IMR-90 (cell line): ENCODE data around the gene LAMB3. TPM values are rescaled to one million over a fixed set of nuclear protein-coding genes. Genes with fewer than 3 reads are reported as not detected.

Source experiments
- ATAC-seq: fragments of 200-7000 bp; cut with Tn5 transposase; 2 replicates; pipeline ENCODE4 v1.9.1; 2020; ENCODE audit warnings: low read depth, mild to moderate bottlenecking, moderate library complexity
- BruUV-seq: library from RNA; stranded (reverse); fragments of 400-500 nt; replicated peaks from 2 replicates; lab custom pipeline; 2021; lab: Mats Ljungman, UMichigan
- CTCF ChIA-PET: fragments of 300-600 bp; formaldehyde crosslinking; extraction: SDS; loops from one replicate; lab custom pipeline; 2021; ENCODE audit warnings: antibody characterized with exemption; lab: Yijun Ruan, JAX
- POLR2A ChIA-PET: fragments of 300-600 bp; sonication (Branson Sonifier 250); formaldehyde crosslinking; loops from one replicate; lab custom pipeline; 2022; ENCODE audit warnings: antibody characterized with exemption; ENCODE audit not compliant: unreplicated experiment; lab: Charles Lee
- DNase-seq: peaks from one replicate; pipeline ENCODE4 v3.0.0; 2013
- H2AFZ ChIP-seq: replicated peaks from 2 replicates; pipeline ENCODE3; 2013; ENCODE audit warnings: low read length, mild to moderate bottlenecking; ENCODE audit not compliant: poor library complexity
- H2AK5ac ChIP-seq: 2 replicates; pipeline ENCODE4 v1.6.1; 2013; ENCODE audit warnings: low read depth, low read length, inconsistent platforms
- H2AK9ac ChIP-seq: replicated peaks from 2 replicates; pipeline ENCODE3; 2013; ENCODE audit warnings: mild to moderate bottlenecking, low read depth, low read length, moderate library complexity; ENCODE audit not compliant: poor library complexity
- H2BK120ac ChIP-seq: 2 replicates; pipeline ENCODE4 v1.6.1; 2013; ENCODE audit warnings: low read depth, low read length, inconsistent platforms
- H2BK15ac ChIP-seq: 3 replicates; pipeline ENCODE4 v1.6.1; 2013; ENCODE audit warnings: low read depth, low read length, inconsistent platforms
- H2BK20ac ChIP-seq: 2 replicates; pipeline ENCODE4 v1.6.1; 2013; ENCODE audit warnings: low read depth, mild to moderate bottlenecking, inconsistent platforms, low read length, moderate library complexity
- H2BK5ac ChIP-seq: 2 replicates; pipeline ENCODE4 v1.6.1; 2013; ENCODE audit warnings: mild to moderate bottlenecking, low read depth, low read length, inconsistent platforms; ENCODE audit not compliant: poor library complexity, severe bottlenecking
- H3K14ac ChIP-seq: replicated peaks from 2 replicates; pipeline ENCODE4 v1.6.1; 2013; ENCODE audit warnings: low read depth, low read length, inconsistent platforms
- H3K18ac ChIP-seq: 2 replicates; pipeline ENCODE4 v1.6.1; 2013; ENCODE audit warnings: low read depth, low read length, control low read depth
- H3K23ac ChIP-seq: 2 replicates; pipeline ENCODE4 v1.6.1; 2013; ENCODE audit warnings: low read depth, low read length, inconsistent platforms
- H3K27ac ChIP-seq: 2 replicates; pipeline ENCODE4 v1.5.1; 2013; ENCODE audit warnings: mild to moderate bottlenecking, control low read depth, low read length; ENCODE audit not compliant: insufficient read depth
- H3K27me3 ChIP-seq: 2 replicates; pipeline ENCODE4 v1.6.1; 2013; ENCODE audit warnings: low read length; ENCODE audit not compliant: control insufficient read depth, insufficient read depth
- H3K36me3 ChIP-seq: 2 replicates; pipeline ENCODE4 v1.6.1; 2013; ENCODE audit warnings: low read length, mixed read lengths; ENCODE audit not compliant: control insufficient read depth, insufficient read depth
- H3K4ac ChIP-seq: 2 replicates; pipeline ENCODE4 v1.6.1; 2013; ENCODE audit warnings: low read depth, low read length, inconsistent platforms
- H3K4me1 ChIP-seq: 2 replicates; pipeline ENCODE4 v1.6.1; 2013; ENCODE audit warnings: low read length, mixed read lengths; ENCODE audit not compliant: control insufficient read depth, insufficient read depth
- H3K4me2 ChIP-seq: 2 replicates; pipeline ENCODE4 v1.6.1; 2013; ENCODE audit warnings: low read depth, mild to moderate bottlenecking, control low read depth, low read length, moderate library complexity
- H3K4me3 ChIP-seq: 2 replicates; pipeline ENCODE4 v1.5.1; 2013; ENCODE audit warnings: low read depth, mild to moderate bottlenecking, control low read depth, low read length, moderate library complexity; ENCODE audit not compliant: insufficient read depth
- H3K56ac ChIP-seq: 2 replicates; pipeline ENCODE4 v1.6.1; 2013; ENCODE audit warnings: low read length, inconsistent platforms; ENCODE audit not compliant: insufficient read depth; ENCODE audit errors: extremely low read depth
- H3K79me1 ChIP-seq, 2 experiments: 2 replicates each; pipeline ENCODE4 v1.6.1; 2013; ENCODE audit warnings: low read length in 2 of 2, inconsistent platforms in 1 of 2, low read depth in 1 of 2
- H3K9ac ChIP-seq: 2 replicates; pipeline ENCODE4 v1.6.1; 2013; ENCODE audit warnings: low read depth, low read length, control low read depth
- H3K9me1 ChIP-seq: 2 replicates; pipeline ENCODE4 v1.6.1; 2013; ENCODE audit warnings: low read length, inconsistent platforms; ENCODE audit not compliant: insufficient read depth
- H3K9me3 ChIP-seq: 2 replicates; pipeline ENCODE4 v1.6.1; 2013; ENCODE audit warnings: low read length; ENCODE audit not compliant: control insufficient read depth, insufficient read depth
- H4K20me1 ChIP-seq: 2 replicates; pipeline ENCODE4 v1.6.1; 2013; ENCODE audit warnings: low read length, inconsistent platforms; ENCODE audit not compliant: insufficient read depth
- H4K5ac ChIP-seq: 2 replicates; pipeline ENCODE4 v1.6.1; 2013; ENCODE audit warnings: mild to moderate bottlenecking, low read depth, low read length, control low read depth
- H4K8ac ChIP-seq, 2 experiments: 2 replicates each; pipeline ENCODE4 v1.6.1; 2013; ENCODE audit warnings: low read depth in 2 of 2, low read length in 2 of 2, control low read depth in 1 of 2, inconsistent platforms in 1 of 2
- H4K91ac ChIP-seq: 2 replicates; pipeline ENCODE4 v1.6.1; 2013; ENCODE audit warnings: low read depth, low read length, inconsistent platforms; ENCODE audit not compliant: insufficient read depth
- CEBPB ChIP-seq: IDR thresholded peaks from 2 replicates; pipeline ENCODE4 v1.6.1; 2012; ENCODE audit warnings: low read depth, low read length, improper control_type of control experiment
- CHD1 ChIP-seq: IDR thresholded peaks from 2 replicates; pipeline ENCODE4 v1.6.1; 2012; ENCODE audit warnings: low read depth, low read length, improper control_type of control experiment
- MAZ ChIP-seq: IDR thresholded peaks from 2 replicates; pipeline ENCODE4 v1.6.1; 2012; ENCODE audit warnings: low read depth, mild to moderate bottlenecking, low read length, improper control_type of control experiment, moderate library complexity, borderline replicate concordance
- MXI1 ChIP-seq: IDR thresholded peaks from 2 replicates; pipeline ENCODE4 v1.6.1; 2012; ENCODE audit warnings: low read depth, mild to moderate bottlenecking, low read length, moderate library complexity, borderline replicate concordance
- NFE2L2 ChIP-seq: fragments of 150-350 bp; IDR thresholded peaks from 2 replicates; pipeline ENCODE4 v1.6.1; 2016; ENCODE audit warnings: low read depth, mild to moderate bottlenecking, low read length
- POLR2A ChIP-seq: IDR thresholded peaks from 2 replicates; pipeline ENCODE4 v1.6.1; 2012; ENCODE audit warnings: mild to moderate bottlenecking, low read depth, low read length
- RAD21 ChIP-seq: IDR thresholded peaks from 2 replicates; pipeline ENCODE4 v1.6.1; 2012; ENCODE audit warnings: low read length, improper control_type of control experiment
- USF2 ChIP-seq: fragments of 150-350 bp; IDR thresholded peaks from 2 replicates; pipeline ENCODE4 v1.6.1; 2017; ENCODE audit warnings: mild to moderate bottlenecking, antibody characterized with exemption, low read length, low read depth
- WGBS, 2 experiments: methylation state at CpG; one replicate each; pipeline versions ENCODE4 v1.1.5 to v1.1.7; 2013; ENCODE audit warnings: missing lambda C conversion rate in 2 of 2; ENCODE audit not compliant: insufficient read length in 1 of 2; ENCODE audit errors: extremely low coverage in 2 of 2; 5-methylcytosine and 5-hydroxymethylcytosine counted together
- dilution Hi-C: fragments of 300-500 bp; cut with HindIII; formaldehyde crosslinking; loops from one replicate; pipeline ENCODE4 v1.14.3; 2018; ENCODE audit warnings: low sequenced_read_pairs; ENCODE audit not compliant: unreplicated experiment
- in situ Hi-C: fragments of 300-500 bp; cut with MboI; formaldehyde crosslinking; loops from 3 replicates; pipeline ENCODE4 v1.14.3; 2019; ENCODE audit warnings: low sequenced_read_pairs, inconsistent platforms, mixed read lengths
- intact Hi-C: fragments of 100-400 bp; cut with micrococcal nuclease; formaldehyde crosslinking; loops from 2 replicates; pipeline ENCODE4 v1.10.0; 2022
- polyA plus RNA-seq, 3 experiments: library from polyadenylated mRNA; depleted of rRNA; stranded (reverse); fragments of >200 nt; gene quantifications; 2 replicates each; pipeline ENCODE4 v1.2.3, GENCODE V29; 2012; ENCODE audit warnings: low replicate concordance in 1 of 3
- total RNA-seq: library from RNA; depleted of rRNA; stranded (reverse); fragments of >200 nt; gene quantifications from 2 replicates; pipeline ENCODE4 v1.2.3, GENCODE V29; 2012

Gene LAMB3
- total and polyA plus RNA-seq, 2 of the 4 experiments (the other 2 are of a cell fraction) = 0.72 to 2.1 TPM

DNA sequence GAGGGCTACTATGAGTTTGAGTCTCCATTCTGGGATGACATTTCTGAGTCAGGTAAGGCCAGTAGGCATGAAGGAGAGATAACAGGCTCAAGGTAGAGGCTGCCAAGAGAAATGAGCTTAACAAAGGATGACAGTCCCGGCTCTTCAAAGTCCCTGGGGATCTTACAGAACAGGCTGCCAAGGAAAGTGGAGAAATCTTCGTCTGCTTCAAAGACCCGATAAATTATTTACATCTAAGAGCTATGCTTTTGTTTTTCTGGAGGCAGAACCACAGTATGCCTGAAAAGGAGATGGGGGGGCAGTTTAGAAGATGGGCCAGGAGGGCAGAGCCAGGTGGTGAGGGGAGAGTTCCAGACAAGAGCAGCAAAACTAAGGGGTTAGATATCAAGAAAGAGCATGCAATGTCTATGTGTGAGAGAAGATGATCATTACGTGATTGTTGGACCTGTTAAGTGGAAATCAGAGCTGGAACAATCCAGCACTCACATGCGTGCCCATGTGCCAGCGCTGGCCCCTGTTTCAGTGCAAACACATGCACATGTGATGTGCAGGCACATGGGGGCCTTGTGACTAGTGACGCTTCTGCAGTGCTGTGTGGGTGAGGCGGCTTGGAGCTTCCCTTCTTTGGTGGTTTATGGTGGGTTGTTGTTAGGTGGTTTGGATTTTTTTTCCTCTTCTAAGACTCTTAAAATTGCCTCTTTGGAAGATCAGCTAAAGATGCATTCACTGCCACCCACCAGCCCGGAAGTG lies 43.0 kb downstream of the LAMB3 start:
- POLR2A ChIA-PET = no interaction called here
- no peak overlapping the region for H3K18ac ChIP-seq
- H3K4me2 ChIP-seq = no peak overlapping the region
- H4K5ac ChIP-seq = no peak overlapping the region
- H3K36me3 ChIP-seq = no peaks in the 10 kb centered on the region
- TF ChIP-seq CEBPB = no peak
- no peak for TF ChIP-seq NFE2L2
- no peak for TF ChIP-seq MAZ
- no peak for TF ChIP-seq USF2
- no peak for TF ChIP-seq MXI1
- TF ChIP-seq POLR2A = no peak
- TF ChIP-seq RAD21 = no peak
- no peak for TF ChIP-seq CHD1
- no peak for ATAC-seq
- H2BK20ac ChIP-seq = no peak overlapping the region
- 86% methylated on average over 2 of the region's 9 CpGs; no CpG with 5 or more reads in 1 of the 2 experiments for WGBS, 2 experiments
- CTCF ChIA-PET = interaction anchor here (1.4 kb wide), 1 partner anchor 43 kb away, joined by 3 read pairs; no protein-coding TSS in a partner anchor
- H4K91ac ChIP-seq = no peak overlapping the region
- H3K56ac ChIP-seq = no peak overlapping the region
- no peak overlapping the region for H2AK9ac ChIP-seq
- H3K4me1 ChIP-seq = no peaks in the 10 kb centered on the region
- H3K9ac ChIP-seq = no peak overlapping the region
- no TSS peak for BruUV-seq
- no peak overlapping the region for H2BK120ac ChIP-seq
- no peak overlapping the region for H3K27ac ChIP-seq
- dilution Hi-C loops (no loop called here), intact Hi-C loops (no loop called here), in situ Hi-C loops (no loop called here)
- H2AK5ac ChIP-seq = no peak overlapping the region
- H2AFZ ChIP-seq = no peak overlapping the region
- H4K8ac ChIP-seq = no peak overlapping the region
- no peak overlapping the region for H3K14ac ChIP-seq
- H2BK5ac ChIP-seq = no peak overlapping the region
- H3K4ac ChIP-seq = no peak overlapping the region
- no peaks in the 10 kb centered on the region for H3K9me3 ChIP-seq
- H3K79me1 ChIP-seq = no peaks in the 10 kb centered on the region
- H4K20me1 ChIP-seq = no peaks in the 10 kb centered on the region
- H3K9me1 ChIP-seq = no peaks in the 10 kb centered on the region
- no peak overlapping the region for H3K23ac ChIP-seq
- DNase-seq = no peak
- no peak overlapping the region for H3K4me3 ChIP-seq
- no peak overlapping the region for H2BK15ac ChIP-seq
- no peaks in the 10 kb centered on the region for H3K27me3 ChIP-seq
